ENCODE measurements around the gene COL4A2. TPM values are rescaled to one million over a fixed set of nuclear protein-coding genes. Genes with fewer than 3 reads are reported as not detected.
"Not testable (repeated sequence)": the region's sequence is repeated elsewhere in the genome, so short reads cannot be mapped to it uniquely, and the experiment has no call there.

COL4A2 gene
- total RNA-seq, 1 donor from 2014 or later: not detected

DNA sequence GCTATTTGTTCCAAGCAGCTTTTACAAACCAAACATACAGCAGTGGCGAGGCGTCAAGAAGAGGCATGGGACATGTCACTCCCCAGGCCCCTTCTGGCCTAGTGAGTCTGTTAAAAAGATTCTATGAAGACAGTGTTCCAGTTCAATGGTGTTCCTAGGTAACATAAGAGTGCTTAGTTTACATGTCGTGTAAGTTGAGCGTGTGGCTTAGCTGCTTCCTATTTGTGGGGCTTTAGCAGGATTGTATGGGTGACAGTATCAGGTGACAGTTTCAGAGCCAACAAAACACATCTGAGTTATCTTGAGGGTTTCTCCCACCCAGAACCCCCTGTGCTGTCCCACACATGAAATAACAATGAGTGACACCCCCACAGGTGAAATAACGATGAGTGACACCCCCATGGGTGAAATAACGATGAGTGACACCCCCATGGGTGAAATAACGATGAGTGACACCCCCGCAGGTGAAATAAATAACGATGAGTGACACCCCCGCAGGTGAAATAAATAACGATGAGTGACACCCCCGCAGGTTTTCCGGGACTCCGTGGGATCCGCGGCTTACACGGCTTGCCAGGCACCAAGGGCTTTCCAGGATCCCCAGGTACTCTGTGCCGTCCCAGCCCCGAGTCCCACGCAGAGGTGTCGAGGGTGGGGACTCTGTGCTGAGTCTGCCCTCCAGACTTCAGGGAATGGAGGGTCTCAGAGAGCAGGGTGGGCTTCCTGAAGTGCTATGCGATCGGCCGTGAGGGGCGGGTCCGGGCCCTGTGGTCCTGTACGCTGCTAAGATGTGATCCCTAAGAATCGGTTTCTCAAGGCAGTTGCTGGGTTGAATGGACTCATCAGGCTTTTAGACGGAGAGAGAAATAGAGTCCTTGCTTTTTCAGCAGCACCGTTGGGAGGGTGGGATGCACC, 185.9 kb downstream of the COL4A2 start:
- no peak for DNase-seq (ENCODE audit: low spot score)
- Mint-ChIP-seq H3K27me3 (ENCODE audit: low read depth) (no peaks in the 10 kb centered on the region), H3K27ac (no peak overlapping the region), H3K36me3 (ENCODE audit: low read depth) (no peaks in the 10 kb centered on the region), H3K9me3 (no peaks in the 10 kb centered on the region), H3K4me1 (ENCODE audit: low read depth) (no peaks in the 10 kb centered on the region), H3K4me3 (ENCODE audit: low read depth) (no peak overlapping the region)
- intact Hi-C loops (cut with micrococcal nuclease): no loop called here

DNA sequence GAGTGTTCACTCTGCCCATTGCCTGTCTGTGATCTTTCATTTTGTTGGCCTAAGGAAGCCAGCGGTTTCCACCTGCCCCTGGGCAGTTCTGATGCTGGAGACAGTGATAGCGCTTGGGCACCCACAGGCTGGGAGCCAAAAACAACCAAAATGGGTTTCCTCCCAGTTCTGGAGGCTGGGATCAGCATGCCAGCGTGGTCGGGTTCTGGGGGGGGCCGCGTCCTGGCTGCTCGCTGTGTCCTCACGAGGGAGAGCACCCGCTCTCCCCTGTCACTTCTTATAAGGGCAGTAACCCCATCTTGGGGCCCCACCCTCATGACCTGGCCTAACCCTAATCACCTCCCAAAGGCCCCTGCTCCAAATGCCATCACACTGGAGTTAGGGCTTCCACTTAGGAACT, 186.5 kb downstream of the COL4A2 start:
- Mint-ChIP-seq H3K4me1 (ENCODE audit: low read depth) (no peaks in the 10 kb centered on the region), H3K36me3 (ENCODE audit: low read depth) (no peaks in the 10 kb centered on the region), H3K9me3 (no peaks in the 10 kb centered on the region), H3K4me3 (ENCODE audit: low read depth) (no peak overlapping the region), H3K27me3 (ENCODE audit: low read depth) (no peaks in the 10 kb centered on the region), H3K27ac (no peak overlapping the region)
- DNase-seq (ENCODE audit: low spot score): no peak
- intact Hi-C loops (cut with micrococcal nuclease): no loop called here

DNA sequence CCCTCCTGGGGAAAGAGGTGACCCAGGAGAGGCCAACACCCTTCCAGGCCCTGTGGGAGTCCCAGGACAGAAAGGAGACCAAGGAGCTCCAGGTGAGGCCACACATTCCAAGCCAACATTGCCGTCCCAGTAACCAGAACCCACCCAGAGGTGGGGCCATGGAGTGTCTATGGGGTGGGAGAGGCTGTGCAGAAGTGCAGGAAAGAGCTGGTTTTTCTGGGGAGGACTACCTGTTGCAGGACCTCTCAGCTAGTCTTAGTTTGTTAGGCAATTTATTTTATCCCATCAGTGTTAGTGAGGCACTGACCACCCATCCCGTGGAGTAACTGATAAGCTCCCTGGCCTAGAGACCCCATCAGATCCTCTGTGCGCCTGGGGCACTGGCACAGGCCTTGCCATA, 188.3 kb downstream of the COL4A2 start:
- Mint-ChIP-seq H3K9me3 (no peaks in the 10 kb centered on the region), H3K36me3 (ENCODE audit: low read depth) (no peaks in the 10 kb centered on the region), H3K27ac (no peak overlapping the region), H3K4me1 (ENCODE audit: low read depth) (no peaks in the 10 kb centered on the region), H3K4me3 (ENCODE audit: low read depth) (no peak overlapping the region), H3K27me3 (ENCODE audit: low read depth) (no peaks in the 10 kb centered on the region)
- DNase-seq (ENCODE audit: low spot score): no peak
- intact Hi-C loops (cut with micrococcal nuclease): no loop called here

DNA sequence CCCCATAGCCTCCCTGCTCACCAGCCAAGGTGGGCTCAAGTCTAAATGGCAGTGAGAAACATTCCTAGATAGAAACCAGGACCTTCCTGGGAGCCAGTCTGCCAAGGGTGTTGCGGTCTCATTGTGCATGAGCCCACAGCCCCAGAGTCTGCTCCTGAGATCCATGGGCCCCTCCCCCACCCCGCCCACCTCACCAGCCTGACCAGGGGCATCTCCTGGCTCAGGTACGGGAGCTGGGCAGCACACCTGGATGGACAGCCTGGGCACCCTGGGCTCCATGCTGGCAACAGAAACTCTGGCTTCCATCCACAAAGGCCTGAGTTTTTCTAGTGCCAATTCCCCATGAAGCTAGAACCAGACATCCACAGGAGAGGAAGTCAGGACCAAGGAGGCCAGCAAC, 188.8 kb downstream of the COL4A2 start:
- DNase-seq (ENCODE audit: low spot score): no peak
- Mint-ChIP-seq H3K27me3 (ENCODE audit: low read depth) (no peaks in the 10 kb centered on the region), H3K4me1 (ENCODE audit: low read depth) (no peaks in the 10 kb centered on the region), H3K4me3 (ENCODE audit: low read depth) (no peak overlapping the region), H3K9me3 (no peaks in the 10 kb centered on the region), H3K27ac (no peak overlapping the region), H3K36me3 (ENCODE audit: low read depth) (no peaks in the 10 kb centered on the region)
- intact Hi-C loops (cut with micrococcal nuclease): no loop called here

DNA sequence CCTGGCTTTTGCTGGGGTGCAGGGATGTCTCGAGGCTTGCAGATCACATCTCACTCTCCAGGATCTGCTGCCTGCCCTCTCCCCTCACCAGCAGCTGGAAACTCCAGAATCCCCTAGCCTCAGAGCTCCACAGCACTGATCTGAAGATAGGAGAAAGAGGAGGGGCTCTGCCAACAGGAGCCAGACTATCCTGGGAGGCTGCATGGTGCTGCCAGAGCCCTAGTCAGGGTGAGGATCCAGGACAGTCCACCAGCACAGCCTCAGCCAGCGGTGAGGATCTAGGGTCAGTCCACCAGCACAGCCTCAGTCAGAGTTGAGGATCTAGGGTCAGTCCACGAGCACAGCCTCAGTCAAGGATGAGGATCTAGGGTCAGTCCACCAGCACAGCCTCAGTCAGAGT, 189.2 kb downstream of the COL4A2 start:
- H3K27me3 Mint-ChIP-seq (ENCODE audit: low read depth): no peaks in the 10 kb centered on the region
- DNase-seq (ENCODE audit: low spot score): no peak
- no peak overlapping the region for H3K4me3 Mint-ChIP-seq (ENCODE audit: low read depth)
- no peaks in the 10 kb centered on the region for H3K9me3 Mint-ChIP-seq
- no peaks in the 10 kb centered on the region for H3K4me1 Mint-ChIP-seq (ENCODE audit: low read depth)
- no peak overlapping the region for H3K27ac Mint-ChIP-seq
- intact Hi-C loops (cut with micrococcal nuclease): no loop called here
- H3K36me3 Mint-ChIP-seq (ENCODE audit: low read depth): no peaks in the 10 kb centered on the region

DNA sequence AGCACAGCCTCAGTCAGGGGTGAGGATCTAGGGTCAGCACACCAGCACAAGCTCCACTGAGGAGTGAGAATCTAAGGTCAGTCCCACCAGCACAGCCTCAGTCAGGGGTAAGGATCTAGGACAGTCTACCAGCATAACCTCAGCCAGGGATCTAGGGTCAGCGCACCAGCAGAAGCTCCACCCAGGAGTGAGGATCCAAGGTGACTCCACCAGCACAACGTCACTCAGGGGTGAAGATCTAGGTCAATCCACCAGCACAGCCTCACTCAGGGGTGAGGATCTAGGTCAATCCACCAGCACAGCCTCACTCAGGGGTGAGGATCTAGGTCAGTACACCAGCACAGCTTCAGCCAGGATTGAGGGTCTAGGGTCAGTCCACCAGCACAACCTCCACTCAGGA, 189.9 kb downstream of the COL4A2 start:
- no peak overlapping the region for H3K4me3 Mint-ChIP-seq (ENCODE audit: low read depth)
- no peaks in the 10 kb centered on the region for H3K36me3 Mint-ChIP-seq (ENCODE audit: low read depth)
- no peaks in the 10 kb centered on the region for H3K4me1 Mint-ChIP-seq (ENCODE audit: low read depth)
- DNase-seq (ENCODE audit: low spot score): no peak
- intact Hi-C loops (cut with micrococcal nuclease): no loop called here
- H3K27ac Mint-ChIP-seq: no peak overlapping the region
- no peaks in the 10 kb centered on the region for H3K9me3 Mint-ChIP-seq
- no peaks in the 10 kb centered on the region for H3K27me3 Mint-ChIP-seq (ENCODE audit: low read depth)

DNA sequence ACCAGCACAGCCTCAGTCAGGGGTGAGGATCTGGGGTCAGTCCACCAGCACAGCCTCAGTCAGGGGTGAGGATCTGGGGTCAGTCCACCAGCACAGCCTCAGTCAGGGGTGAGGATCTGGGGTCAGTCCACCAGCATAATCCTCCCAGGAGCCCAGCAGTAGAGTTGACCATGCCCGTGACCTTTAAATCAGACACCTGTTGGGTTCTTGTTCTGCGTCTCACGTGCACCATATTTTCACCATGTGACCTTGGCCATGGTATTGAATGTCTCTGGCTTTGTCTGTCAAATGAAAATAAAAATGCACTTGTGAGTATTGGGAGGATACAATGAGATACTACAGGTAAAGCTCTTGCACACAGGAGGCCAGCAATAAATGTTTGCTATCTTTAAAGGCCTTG, 190.8 kb downstream of the COL4A2 start:
- H3K4me3 Mint-ChIP-seq (ENCODE audit: low read depth); H3K4me1 Mint-ChIP-seq (ENCODE audit: low read depth); H3K27me3 Mint-ChIP-seq (ENCODE audit: low read depth); H3K27ac Mint-ChIP-seq; H3K9me3 Mint-ChIP-seq; intact Hi-C loops (cut with micrococcal nuclease); DNase-seq (ENCODE audit: low spot score); H3K36me3 Mint-ChIP-seq (ENCODE audit: low read depth): not testable (repeated sequence)

DNA sequence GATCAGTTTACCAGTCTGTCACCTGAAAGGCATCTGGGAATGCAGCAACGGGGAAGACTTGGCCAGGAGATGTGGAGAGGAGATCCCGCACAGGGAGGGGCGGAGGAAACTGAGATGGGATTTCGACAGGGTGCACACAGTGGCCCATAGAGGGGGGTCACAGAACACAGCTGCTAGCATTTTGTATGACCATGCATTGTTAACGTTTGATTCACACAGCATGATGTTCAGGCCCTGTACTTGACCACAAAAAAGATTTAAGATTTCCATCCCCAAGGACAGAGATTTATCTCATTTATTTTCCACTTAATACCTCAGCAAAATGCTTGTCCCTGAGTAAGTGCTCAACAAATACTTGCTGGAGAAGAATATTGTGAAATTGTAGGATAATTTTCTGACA, 191.2 kb downstream of the COL4A2 start:
- DNase-seq (ENCODE audit: low spot score): no peak
- Mint-ChIP-seq H3K9me3 (no peaks in the 10 kb centered on the region), H3K4me3 (ENCODE audit: low read depth) (no peak overlapping the region), H3K27me3 (ENCODE audit: low read depth) (no peaks in the 10 kb centered on the region), H3K36me3 (ENCODE audit: low read depth) (no peaks in the 10 kb centered on the region), H3K4me1 (ENCODE audit: low read depth) (no peaks in the 10 kb centered on the region), H3K27ac (no peak overlapping the region)
- intact Hi-C loops (cut with micrococcal nuclease): no loop called here

DNA sequence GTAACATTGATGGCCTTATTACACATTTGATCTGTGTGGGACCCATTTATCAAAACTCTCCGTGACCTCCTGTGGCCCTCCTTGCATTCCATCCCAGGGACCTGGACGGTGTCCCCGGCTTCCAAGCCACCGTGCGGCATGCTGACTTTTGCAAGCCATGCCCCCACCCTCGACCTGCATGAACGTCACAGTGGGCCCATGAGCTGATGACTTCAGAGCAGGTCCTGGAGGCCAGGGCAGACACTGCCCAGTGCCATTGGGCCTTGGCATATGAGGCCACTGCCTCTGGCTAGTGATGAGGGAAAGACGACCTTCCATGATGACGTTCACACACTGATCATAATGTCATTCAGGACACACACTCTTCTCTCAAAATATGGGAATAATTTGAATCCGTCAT, 191.7 kb downstream of the COL4A2 start:
- Mint-ChIP-seq H3K27ac (no peak overlapping the region), H3K4me3 (ENCODE audit: low read depth) (no peak overlapping the region), H3K4me1 (ENCODE audit: low read depth) (no peaks in the 10 kb centered on the region), H3K9me3 (no peaks in the 10 kb centered on the region), H3K36me3 (ENCODE audit: low read depth) (no peaks in the 10 kb centered on the region), H3K27me3 (ENCODE audit: low read depth) (no peaks in the 10 kb centered on the region)
- intact Hi-C loops (cut with micrococcal nuclease): no loop called here
- no peak for DNase-seq (ENCODE audit: low spot score)

DNA sequence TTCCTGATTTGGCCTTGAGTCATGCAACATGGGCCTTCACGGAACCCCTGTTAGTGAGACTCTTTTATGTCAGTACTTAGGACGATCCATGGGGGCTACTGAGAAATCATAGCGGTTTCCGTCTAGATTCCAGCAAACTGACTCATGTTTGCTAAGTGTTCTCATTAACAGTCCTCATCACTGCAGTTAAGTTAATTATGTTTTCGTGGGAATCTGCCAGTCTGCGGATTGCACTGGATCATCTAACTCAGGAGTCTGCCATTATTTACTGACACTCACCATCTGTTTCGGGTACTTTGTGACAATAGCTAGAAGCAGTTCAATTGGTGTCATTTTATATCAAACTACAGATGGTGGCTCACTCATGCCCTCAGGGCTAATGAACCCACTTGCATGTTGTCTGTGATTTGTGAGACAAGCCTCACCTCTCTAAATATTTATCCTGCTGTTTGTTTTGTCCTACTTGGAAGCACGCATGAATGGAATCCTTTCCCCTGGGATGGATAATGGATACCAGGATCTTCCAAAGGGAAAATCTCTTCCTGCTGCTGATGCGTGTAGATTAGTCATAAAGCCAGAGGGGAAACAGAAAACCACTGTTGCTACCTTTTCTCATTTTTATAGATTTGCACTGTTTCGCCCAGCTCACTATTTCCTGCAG, 192.7 kb downstream of the COL4A2 start:
- H3K27me3 Mint-ChIP-seq (ENCODE audit: low read depth): no peaks in the 10 kb centered on the region

DNA sequence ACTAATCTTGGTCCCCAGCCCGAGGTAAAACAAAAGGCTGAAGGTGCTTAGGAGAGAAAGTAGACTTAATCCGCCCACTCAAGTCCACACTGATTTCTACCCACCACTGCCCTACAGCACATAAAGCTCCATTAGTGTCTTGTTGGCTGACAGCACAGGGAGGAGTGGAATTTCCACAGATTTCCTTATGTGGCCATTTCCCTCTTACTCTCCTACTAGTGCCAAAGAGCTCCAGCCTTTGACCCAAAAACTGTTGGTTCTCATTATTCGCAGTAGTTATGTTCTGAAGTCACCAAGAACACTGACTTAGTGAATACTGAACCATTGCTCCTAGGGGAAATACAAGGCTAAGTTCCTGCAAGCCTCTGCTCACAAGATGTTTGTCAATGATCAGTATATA, 193.3 kb downstream of the COL4A2 start:
- intact Hi-C loops (cut with micrococcal nuclease): no loop called here
- Mint-ChIP-seq H3K36me3 (ENCODE audit: low read depth) (no peaks in the 10 kb centered on the region), H3K4me3 (ENCODE audit: low read depth) (no peak overlapping the region), H3K4me1 (ENCODE audit: low read depth) (no peaks in the 10 kb centered on the region), H3K9me3 (no peaks in the 10 kb centered on the region), H3K27me3 (ENCODE audit: low read depth) (no peaks in the 10 kb centered on the region), H3K27ac (no peak overlapping the region)
- no peak for DNase-seq (ENCODE audit: low spot score)

More for the DNA sequence above, 192.7 kb downstream of the COL4A2 start:
- no peak overlapping the region for H3K27ac Mint-ChIP-seq
- intact Hi-C loops (cut with micrococcal nuclease): no loop called here
- no peak overlapping the region for H3K4me3 Mint-ChIP-seq (ENCODE audit: low read depth)
- H3K4me1 Mint-ChIP-seq (ENCODE audit: low read depth): no peaks in the 10 kb centered on the region
- no peaks in the 10 kb centered on the region for H3K36me3 Mint-ChIP-seq (ENCODE audit: low read depth)
- no peak for DNase-seq (ENCODE audit: low spot score)
- H3K9me3 Mint-ChIP-seq: no peaks in the 10 kb centered on the region

DNA sequence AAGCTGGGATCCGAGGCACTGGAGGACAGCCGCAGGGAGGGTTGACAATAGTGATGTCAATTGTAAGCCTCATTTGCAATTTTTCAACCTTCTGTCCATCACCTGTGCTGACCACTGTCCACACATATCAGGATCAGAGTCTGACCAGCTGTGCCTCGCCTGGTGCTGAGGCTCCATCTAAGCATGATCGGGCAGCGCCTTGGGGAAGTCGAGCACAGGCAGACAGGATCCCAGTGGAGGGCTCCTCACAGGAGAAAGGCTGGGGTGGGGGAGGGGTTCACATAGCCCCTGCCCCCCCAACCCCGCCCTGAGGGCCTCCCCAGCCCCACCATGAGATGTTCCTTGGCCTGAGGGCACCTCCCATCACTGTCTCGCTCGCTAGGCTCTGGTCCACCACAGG, 194.1 kb downstream of the COL4A2 start:
- no peaks in the 10 kb centered on the region for H3K27me3 Mint-ChIP-seq (ENCODE audit: low read depth)
- no peaks in the 10 kb centered on the region for H3K36me3 Mint-ChIP-seq (ENCODE audit: low read depth)
- H3K9me3 Mint-ChIP-seq: no peaks in the 10 kb centered on the region
- H3K4me1 Mint-ChIP-seq (ENCODE audit: low read depth): no peaks in the 10 kb centered on the region
- no peak for DNase-seq (ENCODE audit: low spot score)
- no peak overlapping the region for H3K27ac Mint-ChIP-seq
- no peak overlapping the region for H3K4me3 Mint-ChIP-seq (ENCODE audit: low read depth)
- intact Hi-C loops (cut with micrococcal nuclease): no loop called here

DNA sequence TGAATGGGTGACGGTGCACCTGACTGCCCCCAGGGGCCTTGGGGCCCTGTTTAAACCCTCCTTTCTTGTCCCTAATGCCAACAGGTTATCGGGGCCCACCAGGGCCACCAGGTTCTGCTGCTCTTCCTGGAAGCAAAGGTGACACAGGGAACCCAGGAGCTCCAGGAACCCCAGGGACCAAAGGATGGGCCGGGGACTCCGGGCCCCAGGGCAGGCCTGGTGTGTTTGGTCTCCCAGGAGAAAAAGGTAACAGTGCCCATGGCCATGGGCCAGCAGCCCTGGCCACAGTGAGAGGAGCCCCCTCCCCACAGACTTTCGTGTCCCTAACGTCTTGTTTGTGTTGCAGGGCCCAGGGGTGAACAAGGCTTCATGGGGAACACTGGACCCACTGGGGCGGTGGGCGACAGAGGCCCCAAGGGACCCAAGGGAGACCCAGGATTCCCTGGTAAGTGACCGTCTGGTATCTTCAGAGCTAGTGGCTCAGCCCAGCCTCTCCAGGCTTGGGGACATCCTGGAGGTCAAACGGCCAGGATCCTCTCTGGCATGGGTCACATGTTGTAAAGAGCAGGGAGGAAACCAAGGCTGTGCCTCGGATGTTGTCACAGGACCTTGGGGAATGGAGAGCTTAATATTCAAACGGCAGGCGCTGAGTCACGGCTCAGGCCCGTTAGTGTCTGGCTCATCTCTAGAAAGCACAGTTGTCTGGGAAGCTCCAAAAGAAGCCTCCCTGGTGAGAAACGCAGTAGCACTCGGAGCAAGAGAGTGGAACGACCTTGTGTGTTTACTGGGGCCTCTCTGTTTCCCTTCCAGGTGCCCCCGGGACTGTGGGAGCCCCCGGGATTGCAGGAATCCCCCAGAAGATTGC, 196.2 kb downstream of the COL4A2 start:
- Mint-ChIP-seq H3K27me3 (ENCODE audit: low read depth) (no peaks in the 10 kb centered on the region), H3K4me3 (ENCODE audit: low read depth) (no peak overlapping the region), H3K4me1 (ENCODE audit: low read depth) (no peaks in the 10 kb centered on the region), H3K9me3 (no peaks in the 10 kb centered on the region), H3K27ac (no peak overlapping the region), H3K36me3 (ENCODE audit: low read depth) (no peaks in the 10 kb centered on the region)
- DNase-seq (ENCODE audit: low spot score): no peak
- intact Hi-C loops (cut with micrococcal nuclease): no loop called here

All from activated T-helper 2 cell treated with anti-CD3 and anti-CD28 coated beads, Interferon-gamma antibody, Interleukin-2, Interleukin-4, amounts not matched to agents 10 μg/mL and 5 μg/mL and 100 μg/mL, durations not matched to agents 14 hours and 24 hours and 36 hours (primary cell).